ENCODE results near the gene XKR7.

DNA sequence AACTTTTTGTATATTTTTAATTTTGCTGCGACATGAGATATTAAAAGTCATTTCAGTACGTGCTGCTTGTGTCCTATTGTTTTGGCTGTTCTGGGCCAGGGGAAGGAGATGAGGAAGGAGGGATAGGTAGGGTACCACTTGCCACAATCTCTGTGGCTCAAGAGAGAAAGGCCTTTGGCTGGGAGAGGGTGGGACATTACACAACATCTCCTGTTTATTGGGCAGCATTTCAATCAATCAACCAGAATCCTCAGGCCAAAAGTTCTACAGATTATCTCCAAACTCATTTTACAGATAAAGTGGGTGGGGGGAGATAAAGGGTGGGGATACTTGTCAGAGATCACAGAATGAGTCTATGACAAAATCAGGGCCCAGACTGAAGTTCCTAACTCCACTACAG lies 35.4 kb downstream of the XKR7 start:
- TF ChIP-seq, protein P1, sequence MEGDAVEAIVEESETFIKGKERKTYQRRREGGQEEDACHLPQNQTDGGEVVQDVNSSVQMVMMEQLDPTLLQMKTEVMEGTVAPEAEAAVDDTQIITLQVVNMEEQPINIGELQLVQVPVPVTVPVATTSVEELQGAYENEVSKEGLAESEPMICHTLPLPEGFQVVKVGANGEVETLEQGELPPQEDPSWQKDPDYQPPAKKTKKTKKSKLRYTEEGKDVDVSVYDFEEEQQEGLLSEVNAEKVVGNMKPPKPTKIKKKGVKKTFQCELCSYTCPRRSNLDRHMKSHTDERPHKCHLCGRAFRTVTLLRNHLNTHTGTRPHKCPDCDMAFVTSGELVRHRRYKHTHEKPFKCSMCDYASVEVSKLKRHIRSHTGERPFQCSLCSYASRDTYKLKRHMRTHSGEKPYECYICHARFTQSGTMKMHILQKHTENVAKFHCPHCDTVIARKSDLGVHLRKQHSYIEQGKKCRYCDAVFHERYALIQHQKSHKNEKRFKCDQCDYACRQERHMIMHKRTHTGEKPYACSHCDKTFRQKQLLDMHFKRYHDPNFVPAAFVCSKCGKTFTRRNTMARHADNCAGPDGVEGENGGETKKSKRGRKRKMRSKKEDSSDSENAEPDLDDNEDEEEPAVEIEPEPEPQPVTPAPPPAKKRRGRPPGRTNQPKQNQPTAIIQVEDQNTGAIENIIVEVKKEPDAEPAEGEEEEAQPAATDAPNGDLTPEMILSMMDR (IDR thresholded peaks at IDR 0.05) = no peak
- no peak for TF ChIP-seq POLR2A (IDR thresholded peaks at IDR 0.05)
